ENCODE data around the gene CISD3.

- TF ChIP-seq POLR2A (IDR thresholded peaks at IDR 0.05; ENCODE audit: low read length) = no peak
- TF ChIP-seq GATA1 (IDR thresholded peaks at IDR 0.05; ENCODE audit: low read depth, low read length) = no peak
Observed at GRCh38 chr17:38691154-38691553, 39.0 kb upstream of the CISD3 start.
